GM18867 (cell line): ENCODE measurements around the gene TRABD2B.

Experiments
- ATAC-seq: cut with Tn5 transposase; IDR thresholded peaks from one replicate; pipeline ENCODE4 v1.9.1; 2021; ENCODE audit warnings: mild to moderate bottlenecking, moderate library complexity; ENCODE audit not compliant: unreplicated experiment

Gene TRABD2B

DNA sequence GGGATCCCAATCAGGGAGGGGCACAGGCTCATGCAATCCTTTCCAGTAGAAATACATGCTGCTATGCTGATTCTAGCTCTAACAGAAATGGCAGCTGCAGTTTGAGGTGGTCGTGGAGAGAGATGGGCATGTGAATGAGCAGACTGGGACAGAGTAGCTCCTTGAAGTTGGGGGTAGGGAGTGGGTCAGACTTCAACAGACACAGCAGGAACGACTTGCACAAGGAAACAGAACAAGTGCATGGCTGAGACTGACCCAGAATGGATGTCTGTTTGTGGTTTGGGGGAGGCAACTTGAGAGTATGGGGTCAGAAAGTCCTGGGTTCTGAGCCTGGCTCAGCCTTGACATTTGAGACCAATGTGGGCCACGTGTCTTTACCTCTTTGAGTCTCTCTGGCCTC is 25.1 kb upstream of the TRABD2B start:
- ATAC-seq: no peak

DNA sequence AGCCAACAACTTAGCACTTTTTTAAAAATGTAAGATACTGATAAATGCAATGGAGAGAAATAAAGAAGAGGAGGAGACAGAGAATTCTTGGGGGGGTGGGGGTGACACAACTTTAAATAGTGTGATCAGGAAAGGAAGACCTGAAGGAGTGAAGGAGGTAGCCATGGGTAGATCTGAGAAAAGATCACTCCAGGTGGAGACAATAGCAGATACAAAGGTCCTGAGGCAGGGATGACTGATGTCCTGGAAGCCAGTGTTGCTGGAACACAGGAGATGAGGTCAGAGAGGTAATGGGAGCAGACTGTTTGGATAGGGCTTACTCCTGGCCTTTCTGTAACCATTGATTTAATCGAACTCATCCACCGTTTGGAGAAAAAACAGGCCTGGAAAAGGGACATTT is 24.6 kb upstream of the TRABD2B start:
- no peak for ATAC-seq

- no peak for ATAC-seq
These were observed 22.6 kb upstream of the TRABD2B start for GRCh38 chr1:48019714-48020315.

DNA sequence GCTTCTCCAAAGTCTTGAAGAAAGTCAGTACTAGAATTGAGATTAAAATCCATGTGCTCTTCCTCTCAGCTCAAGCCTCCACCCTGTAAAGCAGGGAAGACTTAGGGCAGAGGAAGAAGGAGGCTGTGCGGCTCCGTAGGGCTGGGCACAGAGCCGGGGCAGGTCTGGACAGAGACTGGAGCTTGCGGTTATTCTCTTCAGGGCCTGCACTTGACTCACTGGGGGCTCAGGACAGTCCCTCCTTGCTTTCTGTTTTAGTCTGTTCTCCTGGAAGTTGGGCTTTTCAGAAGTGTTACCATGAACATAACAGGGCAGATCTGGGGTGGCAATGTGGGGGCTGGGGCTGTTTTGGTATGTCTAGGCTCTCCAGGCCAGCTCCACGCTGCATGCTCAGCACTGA is 21.6 kb upstream of the TRABD2B start:
- ATAC-seq: no peak

- ATAC-seq: no peak
These were observed 20.5 kb upstream of the TRABD2B start for GRCh38 chr1:48017716-48018115.

DNA sequence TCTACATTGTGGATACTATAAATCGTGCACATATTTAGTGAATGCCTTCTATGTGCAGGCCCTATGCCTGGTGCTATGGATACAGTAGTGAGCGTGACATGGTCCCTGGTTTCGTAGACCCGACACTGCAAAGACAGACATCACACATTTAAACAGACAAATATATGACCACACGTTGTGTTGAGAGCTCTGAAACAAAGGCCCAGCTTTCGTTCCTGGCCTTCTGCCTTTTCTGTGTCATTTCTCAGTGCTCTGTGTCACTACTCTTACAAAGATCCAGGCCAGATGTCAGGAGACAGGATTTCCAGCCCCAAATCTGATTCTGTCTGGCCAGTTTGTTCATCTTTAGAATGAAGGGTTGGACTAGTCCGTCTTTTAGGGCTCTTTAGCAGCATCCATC is 19.3 kb upstream of the TRABD2B start:
- ATAC-seq: no peak

- ATAC-seq: no peak
These were observed 16.1 kb upstream of the TRABD2B start for GRCh38 chr1:48013270-48013669.

DNA sequence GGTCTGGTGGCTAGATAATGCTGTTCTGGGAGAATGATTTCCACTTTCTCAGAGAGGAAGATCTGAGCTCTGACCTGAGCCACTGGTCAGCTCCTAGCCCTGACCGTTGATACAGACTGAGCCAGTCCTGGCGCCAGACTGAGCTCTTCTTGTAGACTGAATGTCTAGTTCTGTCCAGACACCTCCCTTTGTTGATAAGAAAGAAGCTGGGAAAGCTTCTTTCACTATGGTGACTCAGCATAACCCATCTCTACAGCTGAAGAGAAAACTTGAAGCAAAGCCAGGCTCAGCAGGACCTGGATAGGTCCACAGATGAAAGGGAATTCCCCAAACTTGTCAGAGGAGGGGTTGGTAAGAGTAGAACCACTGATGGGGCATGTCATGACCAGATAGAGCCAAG is 9.9 kb upstream of the TRABD2B start:
- no peak for ATAC-seq

- ATAC-seq: no peak
These were observed 9.1 kb upstream of the TRABD2B start for GRCh38 chr1:48006264-48006663.

GRCh38 chr1:48005253-48006117 is 8.3 kb upstream of the TRABD2B start:
- no peak for ATAC-seq

DNA sequence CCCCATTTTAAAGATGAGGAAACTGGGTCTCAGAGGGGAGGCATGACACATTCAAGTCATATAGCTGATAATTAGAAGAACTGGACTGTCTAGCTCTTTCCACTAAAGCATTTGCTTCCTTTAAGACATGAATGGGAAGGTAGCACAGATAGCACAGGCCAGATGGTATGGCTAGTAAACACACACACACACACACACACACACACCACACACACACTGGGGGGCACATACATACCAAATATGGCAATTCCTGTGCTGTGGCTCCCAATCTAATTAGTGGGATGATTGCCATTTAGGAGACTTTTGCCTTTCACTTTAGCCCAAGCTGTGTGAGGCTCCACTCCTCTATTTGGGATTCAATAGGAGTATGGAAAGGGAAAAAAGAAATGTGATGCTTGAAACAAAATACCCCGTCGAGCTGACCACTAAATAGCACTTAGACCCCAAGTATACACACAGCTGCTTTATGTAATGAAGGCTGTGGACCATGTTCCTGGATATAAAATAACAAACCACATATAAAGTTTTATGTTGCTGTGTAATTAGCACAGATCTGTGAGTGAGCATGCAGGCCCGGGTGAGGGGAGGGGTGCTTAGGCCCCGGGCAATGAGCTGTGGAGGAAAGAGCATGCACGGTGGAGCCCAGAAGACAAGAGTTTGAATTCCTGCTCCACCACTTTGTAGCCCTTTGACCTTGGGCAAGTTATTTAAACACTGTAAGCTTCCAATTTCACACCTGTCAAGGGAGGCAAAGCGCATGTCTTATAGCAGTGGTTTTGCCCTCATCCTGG is 6.8 kb upstream of the TRABD2B start:
- no peak for ATAC-seq

DNA sequence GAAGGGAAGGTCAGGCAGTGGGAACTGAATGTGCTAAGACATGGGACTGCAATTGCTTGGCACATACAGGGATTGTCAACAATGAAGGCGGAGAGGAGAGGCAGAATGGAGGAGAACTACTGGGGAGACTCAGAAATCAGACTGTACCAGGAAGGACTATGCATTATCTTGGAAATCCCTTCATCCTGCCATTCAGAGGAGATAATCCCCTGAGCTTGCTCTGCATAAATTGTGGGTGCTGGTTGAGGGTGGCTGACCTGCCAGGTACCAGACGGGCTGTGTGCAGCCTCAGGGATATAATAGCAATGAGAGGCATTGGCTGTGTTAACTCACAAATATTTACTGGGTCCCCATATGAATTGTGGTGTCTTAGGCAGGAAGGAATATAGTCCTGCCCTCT is 5.0 kb upstream of the TRABD2B start:
- no peak for ATAC-seq

DNA sequence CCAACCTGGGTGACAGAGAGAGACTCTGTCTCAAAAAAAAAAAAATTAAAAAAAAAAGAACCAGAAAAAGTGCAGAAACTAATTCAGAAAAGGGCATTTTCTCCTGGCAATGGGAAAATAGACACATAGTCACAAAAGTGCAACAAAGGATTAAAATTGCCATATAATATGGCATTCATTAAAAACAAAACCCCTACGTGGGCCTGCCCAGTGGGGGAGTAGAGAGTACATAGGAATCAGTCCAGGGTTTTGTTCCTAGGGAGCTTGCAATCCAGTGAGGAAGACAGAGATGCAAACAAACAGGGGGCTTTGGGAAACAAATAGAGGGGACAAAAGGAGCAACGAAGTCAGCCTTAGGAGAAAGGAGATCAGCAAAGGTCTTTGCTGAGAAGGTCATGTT is 4.5 kb upstream of the TRABD2B start:
- ATAC-seq: no peak

GRCh38 chr1:48000883-48001282 is 3.7 kb upstream of the TRABD2B start:
- ATAC-seq: no peak

DNA sequence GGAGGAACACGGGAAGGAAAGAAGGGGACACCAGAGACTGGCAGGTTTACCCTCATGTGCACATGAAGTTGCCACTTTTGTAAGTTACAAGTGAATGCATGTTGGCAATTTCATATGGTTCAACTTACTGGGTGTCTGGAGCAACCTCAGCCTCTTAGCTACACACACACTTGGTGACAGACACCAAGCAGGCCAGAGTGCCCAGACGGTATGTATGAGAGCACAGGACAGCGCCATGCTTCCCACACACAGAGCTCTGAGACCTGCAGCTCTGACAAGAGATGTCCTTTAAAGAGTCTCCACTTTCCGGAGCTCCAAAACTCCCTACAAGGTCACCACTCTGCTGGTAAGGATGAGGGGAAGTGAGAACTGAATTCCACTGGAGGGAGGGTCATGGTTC is 1.9 kb upstream of the TRABD2B start:
- ATAC-seq: no peak

- no peak for ATAC-seq
These were observed 1.3 kb upstream of the TRABD2B start for GRCh38 chr1:47998396-47998990.

DNA sequence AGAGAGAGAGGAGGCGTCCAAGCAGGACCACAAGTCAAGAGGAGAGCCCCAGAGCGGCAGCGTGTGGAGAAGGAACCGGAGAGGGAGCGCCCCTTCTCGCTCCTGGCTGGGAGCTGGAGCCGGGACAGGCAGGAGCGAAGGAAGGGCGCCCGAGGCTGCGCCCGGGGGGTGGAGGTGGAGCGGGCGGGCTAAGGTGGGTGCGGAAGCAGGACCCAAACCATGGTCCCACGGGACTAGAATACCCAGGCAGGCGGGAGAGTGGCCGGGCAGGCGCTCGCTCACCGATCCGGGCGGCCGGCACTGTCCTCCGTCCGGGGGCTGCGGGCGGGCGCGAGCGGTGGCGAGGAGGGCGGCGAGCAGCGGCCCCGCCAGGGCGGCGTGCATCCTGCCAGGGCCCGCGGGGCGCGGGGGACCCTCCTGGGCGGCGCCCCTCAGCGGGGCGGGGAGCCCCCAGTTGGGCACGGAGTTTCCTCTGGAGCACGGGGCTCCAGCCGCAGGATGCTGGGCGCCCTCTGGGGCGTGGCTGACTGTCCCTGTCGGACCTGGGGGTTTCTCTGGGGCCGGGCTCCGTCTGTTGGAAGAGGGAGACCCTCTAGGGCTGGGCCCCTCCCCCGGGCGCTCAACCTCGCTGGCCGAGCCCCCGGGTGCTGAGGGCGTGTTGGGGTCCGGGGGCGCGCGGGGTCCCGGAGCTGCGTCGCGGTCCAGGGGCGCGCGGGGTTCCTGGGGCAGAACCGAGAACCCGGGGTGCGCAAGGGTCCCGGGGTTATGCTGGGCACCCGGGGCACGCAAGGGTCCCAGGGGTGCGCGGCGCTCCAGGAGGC is 569 bp downstream of the TRABD2B start:
- ATAC-seq: no peak

- ATAC-seq: no peak
These were observed 1.2 kb downstream of the TRABD2B start for GRCh38 chr1:47996060-47996405.

GRCh38 chr1:47995306-47996050 is 1.7 kb downstream of the TRABD2B start:
- ATAC-seq: no peak
